D721Med (cell line): ENCODE measurements around the gene DGKG.

Experiments used
- DNase-seq: peaks from one replicate; pipeline ENCODE4 v3.0.0; 2011; ENCODE audit warnings: low spot score; ENCODE audit not compliant: insufficient read length
- FAIRE-seq: peaks from 2 replicates; lab custom pipeline; 2011; peaks lifted over from hg19 to GRCh38; lab: Jason Lieb, UNC
- TF ChIP-seq, protein P1 (sequence below): IDR thresholded peaks from 2 replicates; pipeline ENCODE4 v1.5.1; 2012; ENCODE audit warnings: mild to moderate bottlenecking, control low read depth; ENCODE audit not compliant: insufficient read depth; ENCODE audit errors: missing control alignments

The DGKG gene

DNA sequence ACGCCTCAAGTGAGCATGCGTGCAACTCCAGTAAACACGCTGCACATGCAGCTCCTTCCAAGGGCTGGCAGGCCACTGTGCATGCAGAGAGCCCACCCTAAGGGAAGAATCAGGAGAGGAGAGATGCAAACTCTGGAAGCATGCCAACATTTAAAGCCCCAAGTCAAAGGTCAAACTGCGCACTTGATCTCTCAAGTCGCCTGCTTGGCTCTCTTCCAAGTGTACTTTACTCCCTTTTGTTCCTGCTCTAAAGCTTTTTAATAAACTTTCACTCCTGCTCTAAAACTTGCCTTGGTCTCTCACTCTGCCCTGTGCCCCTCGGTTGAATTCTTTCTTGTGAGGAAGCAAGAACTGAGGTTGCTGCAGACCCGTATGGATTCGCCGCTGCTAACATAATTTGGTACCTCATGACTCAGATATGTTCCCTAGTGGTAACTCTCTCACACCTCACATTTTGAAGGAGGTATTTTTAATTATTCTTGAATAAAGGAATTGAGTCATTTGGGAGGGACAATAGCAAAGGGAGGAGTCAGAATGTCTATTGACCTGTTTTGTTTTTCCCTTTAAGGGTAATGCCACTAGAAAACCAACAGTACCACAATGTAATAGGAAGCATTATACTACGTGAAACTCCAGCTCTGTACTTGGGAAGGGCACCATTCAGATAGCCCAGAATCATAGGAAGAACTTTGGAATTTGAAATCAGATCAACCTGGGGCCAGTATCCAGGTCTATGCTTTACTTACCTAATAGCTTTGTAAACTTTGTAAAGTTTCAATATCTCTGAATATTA, 19.6 kb upstream of the DGKG start:
- DNase-seq (no peak), FAIRE-seq (no peak)
- TF ChIP-seq, protein P1, sequence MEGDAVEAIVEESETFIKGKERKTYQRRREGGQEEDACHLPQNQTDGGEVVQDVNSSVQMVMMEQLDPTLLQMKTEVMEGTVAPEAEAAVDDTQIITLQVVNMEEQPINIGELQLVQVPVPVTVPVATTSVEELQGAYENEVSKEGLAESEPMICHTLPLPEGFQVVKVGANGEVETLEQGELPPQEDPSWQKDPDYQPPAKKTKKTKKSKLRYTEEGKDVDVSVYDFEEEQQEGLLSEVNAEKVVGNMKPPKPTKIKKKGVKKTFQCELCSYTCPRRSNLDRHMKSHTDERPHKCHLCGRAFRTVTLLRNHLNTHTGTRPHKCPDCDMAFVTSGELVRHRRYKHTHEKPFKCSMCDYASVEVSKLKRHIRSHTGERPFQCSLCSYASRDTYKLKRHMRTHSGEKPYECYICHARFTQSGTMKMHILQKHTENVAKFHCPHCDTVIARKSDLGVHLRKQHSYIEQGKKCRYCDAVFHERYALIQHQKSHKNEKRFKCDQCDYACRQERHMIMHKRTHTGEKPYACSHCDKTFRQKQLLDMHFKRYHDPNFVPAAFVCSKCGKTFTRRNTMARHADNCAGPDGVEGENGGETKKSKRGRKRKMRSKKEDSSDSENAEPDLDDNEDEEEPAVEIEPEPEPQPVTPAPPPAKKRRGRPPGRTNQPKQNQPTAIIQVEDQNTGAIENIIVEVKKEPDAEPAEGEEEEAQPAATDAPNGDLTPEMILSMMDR, result no peak

DNA sequence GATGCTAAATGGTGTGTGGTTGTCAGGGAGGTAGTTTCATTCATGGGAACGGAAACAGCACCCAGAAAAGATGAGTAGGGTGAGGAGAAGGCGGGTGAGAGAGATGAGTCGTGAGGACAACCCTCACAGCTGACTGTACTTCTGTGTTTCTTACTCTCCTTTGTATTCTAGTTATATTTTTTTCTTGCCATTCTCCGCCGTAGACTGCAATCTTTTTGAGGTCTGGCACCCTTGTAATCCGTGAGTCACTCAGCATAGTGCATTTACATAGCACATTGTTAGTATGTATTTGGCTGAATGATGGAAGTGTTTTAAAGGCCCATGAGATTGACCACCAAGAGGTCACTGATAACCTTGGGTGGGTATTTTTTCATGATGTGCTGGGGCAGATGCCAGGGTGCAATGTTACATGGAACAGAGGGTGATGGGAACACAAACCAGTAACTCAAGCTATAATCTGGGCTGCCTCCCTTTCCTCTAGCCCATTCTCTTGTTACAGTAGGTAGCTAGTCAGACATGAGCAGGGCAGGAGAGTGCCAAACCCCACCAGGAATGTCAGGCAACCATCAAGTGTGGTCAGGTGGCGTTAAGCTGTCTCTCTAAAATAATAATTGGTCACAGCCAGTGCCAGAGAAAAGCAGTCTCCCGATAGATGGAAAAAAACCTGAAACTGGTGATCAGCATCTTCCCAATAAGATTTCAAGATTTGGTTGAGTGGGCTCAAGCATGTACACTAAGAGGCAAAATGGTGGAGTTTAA, 18.8 kb upstream of the DGKG start:
- FAIRE-seq (no peak), DNase-seq (no peak)
- TF ChIP-seq, protein P1, result no peak

DNA sequence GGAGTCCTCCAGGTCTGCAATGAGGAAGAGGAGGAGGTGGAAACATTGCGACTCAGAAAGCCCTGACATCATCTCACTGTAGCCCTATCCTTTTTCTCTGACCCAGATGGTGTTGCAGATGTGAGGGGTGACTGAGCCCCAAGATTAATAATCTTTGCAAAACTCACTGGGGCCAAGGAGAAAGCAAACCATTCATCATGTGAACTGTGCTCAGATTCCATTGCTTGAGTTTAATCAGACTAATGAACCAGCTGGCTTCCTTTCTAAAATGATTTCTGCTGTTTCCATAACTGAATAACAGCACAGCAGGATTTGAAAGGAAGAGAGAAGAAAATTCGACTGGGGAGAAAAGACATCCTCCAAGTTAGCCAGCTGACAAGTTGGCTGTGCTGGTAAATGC, 13.4 kb upstream of the DGKG start:
- TF ChIP-seq, protein P1, result no peak
- no peak for FAIRE-seq
- no peak for DNase-seq

DNA sequence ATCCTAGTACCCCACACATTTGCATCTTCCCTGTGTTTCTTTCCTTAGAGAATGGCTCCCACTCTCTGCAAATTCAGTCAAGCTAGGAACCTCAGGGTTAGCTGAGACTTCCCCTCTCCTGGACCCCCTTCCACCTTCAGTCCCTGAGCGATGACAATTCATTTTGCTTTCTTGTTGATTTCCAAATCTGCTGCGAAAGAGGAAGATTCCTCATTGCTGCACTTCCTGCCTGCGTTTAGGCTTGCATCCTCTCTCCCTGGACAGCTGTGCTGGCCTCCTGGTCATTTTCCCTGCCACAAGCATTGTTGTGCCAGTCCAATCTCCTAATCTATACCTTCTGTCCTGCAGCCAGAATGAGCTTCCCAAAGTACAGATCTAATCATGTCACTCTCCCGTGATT, 12.3 kb upstream of the DGKG start:
- no peak for DNase-seq
- no peak for FAIRE-seq
- TF ChIP-seq, protein P1, result no peak

DNA sequence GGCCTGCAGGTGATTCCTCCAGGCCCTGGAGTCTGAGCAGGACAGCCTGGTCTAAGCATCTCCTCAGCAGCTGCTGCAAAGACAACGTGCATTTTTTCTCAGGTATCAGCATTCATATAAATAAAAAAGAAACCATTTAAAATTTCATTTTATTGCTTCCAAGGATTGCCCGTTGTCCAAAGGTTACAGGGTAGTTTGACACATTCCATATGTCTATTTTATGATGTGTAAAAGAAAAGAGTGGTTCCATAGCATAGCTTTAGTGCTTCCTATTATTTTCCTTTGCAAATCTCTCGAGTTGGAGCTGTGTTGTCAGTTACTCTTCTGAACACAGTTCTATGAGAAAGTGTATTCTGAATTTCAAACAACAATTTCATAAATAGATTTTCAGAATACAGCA, 7.2 kb upstream of the DGKG start:
- TF ChIP-seq, protein P1, result no peak
- no peak for DNase-seq
- FAIRE-seq, result no peak

DNA sequence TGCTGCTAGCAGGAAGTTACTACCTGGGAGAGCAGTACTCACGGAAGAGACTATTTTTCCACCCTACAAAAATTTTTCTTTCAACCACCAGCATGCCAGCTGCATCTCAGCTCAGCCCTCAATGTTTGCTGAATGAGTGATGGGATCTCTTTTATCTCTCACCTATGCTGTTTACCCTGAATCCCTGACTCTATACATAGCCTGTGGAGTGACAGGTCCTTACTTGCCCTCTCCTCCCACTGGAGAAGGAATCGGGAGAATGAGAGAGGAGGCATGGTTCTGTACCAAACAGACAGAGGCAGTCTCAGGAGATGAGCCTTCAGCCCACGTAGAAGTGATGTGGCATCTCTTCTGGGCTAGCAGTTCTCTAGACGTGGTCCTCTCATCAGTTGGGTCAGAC, 6.7 kb upstream of the DGKG start:
- FAIRE-seq, result no peak
- DNase-seq, result no peak
- TF ChIP-seq, protein P1, result no peak

DNA sequence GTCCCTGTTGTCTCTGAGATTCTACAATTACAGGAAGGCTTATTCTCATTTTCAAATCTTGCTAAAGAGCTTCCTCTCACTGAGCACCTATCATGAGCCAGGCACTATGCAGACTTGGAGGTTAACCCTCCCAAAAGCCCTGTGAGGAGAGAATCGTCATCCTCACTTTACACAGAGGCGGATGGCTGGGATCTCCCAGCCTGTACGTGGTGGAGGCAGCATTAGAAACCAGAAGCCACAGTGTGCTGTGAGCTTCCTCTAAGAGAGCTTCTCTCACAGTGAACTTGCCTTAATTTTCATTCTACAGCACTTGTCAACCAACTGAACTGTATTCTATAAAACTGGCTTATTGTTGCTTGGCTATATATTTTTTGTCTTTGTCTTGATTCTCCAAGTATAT, 6.1 kb upstream of the DGKG start:
- FAIRE-seq (no peak), DNase-seq (no peak)
- TF ChIP-seq, protein P1, result no peak
